Activated CD8-positive, alpha-beta T cell treated with anti-CD3 and anti-CD28 coated beads, Interleukin-2, amount 10 ng/mL, durations not matched to agents 7 days and 5 days (primary cell): ENCODE results near the gene CNIH2. TPM values are rescaled to one million over a fixed set of nuclear protein-coding genes. Genes with fewer than 3 reads are reported as not detected.
"Not testable (repeated sequence)": the region's sequence is repeated elsewhere in the genome, so short reads cannot be mapped to it uniquely, and the experiment has no call there.

Experiments used
- ATAC-seq: fragments of 150-1000 bp; cut with Tn5 transposase; one replicate; pipeline ENCODE4 v1.10.0; 2021; ENCODE audit warnings: moderate library complexity
- CTCF ChIA-PET: fragments of 350-600 bp; sonication (Branson Sonifier 250); formaldehyde crosslinking; loops from one replicate; lab custom pipeline; 2021; ENCODE audit warnings: antibody characterized with exemption; lab: Charles Lee
- POLR2A ChIA-PET: fragments of 350-600 bp; sonication (Branson Sonifier 250); formaldehyde crosslinking; loops from one replicate; lab custom pipeline; 2021; ENCODE audit warnings: antibody characterized with exemption; lab: Charles Lee
- DNase-seq: peaks from one replicate; pipeline ENCODE4 v3.0.0-alpha.2; 2020
- H3K27ac Mint-ChIP-seq: one replicate; pipeline ENCODE4 v1.8.0; 2021; ENCODE audit warnings: mild to moderate bottlenecking, mixed read lengths
- H3K27me3 Mint-ChIP-seq: one replicate; pipeline ENCODE4 v1.8.0; 2021; ENCODE audit warnings: low read depth, mixed read lengths
- H3K36me3 Mint-ChIP-seq: one replicate; pipeline ENCODE4 v1.8.0; 2021; ENCODE audit warnings: low read depth, mixed read lengths
- H3K4me1 Mint-ChIP-seq: one replicate; pipeline ENCODE4 v1.8.0; 2021; ENCODE audit warnings: low read depth, mixed read lengths
- H3K4me3 Mint-ChIP-seq: one replicate; pipeline ENCODE4 v1.8.0; 2021; ENCODE audit warnings: mild to moderate bottlenecking, mixed read lengths
- H3K9me3 Mint-ChIP-seq: one replicate; pipeline ENCODE4 v1.8.0; 2022; ENCODE audit warnings: mixed read lengths; ENCODE audit not compliant: insufficient read depth
- total RNA-seq, 2 experiments: library from RNA; stranded (reverse); gene quantifications; one replicate each; pipeline ENCODE4 v1.2.3, GENCODE V29; 2021

Gene CNIH2
- total RNA-seq, 2 experiments from 2014 or later: 2.7 to 3.6 TPM

- peaks cover 29% of the 10 kb centered on the region for H3K4me1 Mint-ChIP-seq
- POLR2A ChIA-PET: no interaction called here
- peaks cover 2% of the 10 kb centered on the region for H3K36me3 Mint-ChIP-seq
- H3K27ac Mint-ChIP-seq: no peak overlapping the region
- peak overlapping the region; percentile 19 for H3K4me3 Mint-ChIP-seq
- DNase-seq: no peak
- no peaks in the 10 kb centered on the region for H3K9me3 Mint-ChIP-seq
- no peak for ATAC-seq
- CTCF ChIA-PET: no interaction called here
- H3K27me3 Mint-ChIP-seq: peaks cover 26% of the 10 kb centered on the region
These were observed 14.8 kb downstream of the CNIH2 start for GRCh38 chr11:66292543-66293332.

GRCh38 chr11:66293352-66293751 lies 15.4 kb downstream of the CNIH2 start:
- Mint-ChIP-seq H3K4me1 (peaks cover 23% of the 10 kb centered on the region), H3K36me3 (peaks cover 2% of the 10 kb centered on the region), H3K27me3 (peaks cover 26% of the 10 kb centered on the region), H3K9me3 (no peaks in the 10 kb centered on the region), H3K27ac (no peak overlapping the region), H3K4me3 (no peak overlapping the region)
- ATAC-seq (no peak), DNase-seq (no peak)
- ChIA-PET CTCF (no interaction called here), POLR2A (no interaction called here)

GRCh38 chr11:66293777-66294625 lies 16.0 kb downstream of the CNIH2 start:
- Mint-ChIP-seq H3K36me3 (peaks cover 2% of the 10 kb centered on the region), H3K4me1 (peaks cover 21% of the 10 kb centered on the region), H3K27ac (no peak overlapping the region), H3K4me3 (no peak overlapping the region), H3K9me3 (no peaks in the 10 kb centered on the region), H3K27me3 (peaks cover 26% of the 10 kb centered on the region)
- no peak for ATAC-seq
- DNase-seq: no peak
- CTCF ChIA-PET: no interaction called here
- POLR2A ChIA-PET: no interaction called here

GRCh38 chr11:66294626-66295620 lies 16.9 kb downstream of the CNIH2 start:
- DNase-seq (no peak), ATAC-seq (no peak)
- Mint-ChIP-seq H3K4me1 (peaks cover 13% of the 10 kb centered on the region), H3K4me3 (no peak overlapping the region), H3K36me3 (peaks cover 2% of the 10 kb centered on the region), H3K9me3 (no peaks in the 10 kb centered on the region), H3K27me3 (peaks cover 26% of the 10 kb centered on the region), H3K27ac (no peak overlapping the region)
- ChIA-PET CTCF (interaction anchor here (1.8 to 8.7 kb wide), 2 partner anchors 16 to 94 kb away, joined by 4 to 59 read pairs; no protein-coding TSS in a partner anchor), POLR2A (no interaction called here)

- no peak overlapping the region for H3K4me3 Mint-ChIP-seq
- ATAC-seq (no peak), DNase-seq (no peak)
- H3K27ac Mint-ChIP-seq: no peak overlapping the region
- H3K27me3 Mint-ChIP-seq: peaks cover 10% of the 10 kb centered on the region
- CTCF ChIA-PET: interaction anchor here (1.6 to 8.7 kb wide), 2 partner anchors 13 to 91 kb away, joined by 4 to 59 read pairs; no protein-coding TSS in a partner anchor
- H3K36me3 Mint-ChIP-seq: peaks cover under 1% of the 10 kb centered on the region
- peaks cover under 1% of the 10 kb centered on the region for H3K4me1 Mint-ChIP-seq
- POLR2A ChIA-PET: no interaction called here
- no peaks in the 10 kb centered on the region for H3K9me3 Mint-ChIP-seq
These were observed 19.6 kb downstream of the CNIH2 start for GRCh38 chr11:66297610-66298009.

- ChIA-PET CTCF (interaction anchor here (8.7 kb wide), 1 partner anchor 12 kb away, joined by 59 read pairs; no protein-coding TSS in a partner anchor), POLR2A (no interaction called here)
- no peaks in the 10 kb centered on the region for H3K9me3 Mint-ChIP-seq
- H3K27me3 Mint-ChIP-seq: no peaks in the 10 kb centered on the region
- H3K27ac Mint-ChIP-seq: no peak overlapping the region
- DNase-seq: no peak
- ATAC-seq: no peak
- H3K4me1 Mint-ChIP-seq: no peaks in the 10 kb centered on the region
- H3K4me3 Mint-ChIP-seq: no peak overlapping the region
- no peaks in the 10 kb centered on the region for H3K36me3 Mint-ChIP-seq
These were observed 21.2 kb downstream of the CNIH2 start for GRCh38 chr11:66299186-66299585.

GRCh38 chr11:66302656-66303055 lies 24.7 kb downstream of the CNIH2 start:
- ChIA-PET CTCF (interaction anchor here (2.9 to 8.7 kb wide), 2 partner anchors 8 to 86 kb away, joined by 7 to 59 read pairs; no protein-coding TSS in a partner anchor), POLR2A (no interaction called here)
- Mint-ChIP-seq H3K4me1 (no peaks in the 10 kb centered on the region), H3K4me3 (no peak overlapping the region), H3K27ac (no peak overlapping the region), H3K9me3 (no peaks in the 10 kb centered on the region), H3K36me3 (no peaks in the 10 kb centered on the region), H3K27me3 (no peaks in the 10 kb centered on the region)
- ATAC-seq (no peak), DNase-seq (no peak)

- no peak overlapping the region for H3K27ac Mint-ChIP-seq
- CTCF ChIA-PET: interaction anchor here (1.1 to 6.3 kb wide), 10 partner anchors 11 to 368 kb away, joined by 3 to 194 read pairs (median 22); partner anchors contain the start of genes B4GAT1, BRMS1, RBM4B and RIN1
- H3K27me3 Mint-ChIP-seq: no peaks in the 10 kb centered on the region
- no peaks in the 10 kb centered on the region for H3K9me3 Mint-ChIP-seq
- POLR2A ChIA-PET: interaction anchor here (0.7 kb wide), 1 partner anchor 1565 kb away, joined by 4 read pairs; no protein-coding TSS in a partner anchor
- ATAC-seq (no peak), DNase-seq (no peak)
- no peak overlapping the region for H3K4me3 Mint-ChIP-seq
- H3K36me3 Mint-ChIP-seq: peaks cover 9% of the 10 kb centered on the region
- peaks cover 13% of the 10 kb centered on the region for H3K4me1 Mint-ChIP-seq
These were observed 31.5 kb downstream of the CNIH2 start for GRCh38 chr11:66309475-66309874.

- Mint-ChIP-seq H3K4me1 (peaks cover 20% of the 10 kb centered on the region), H3K27me3 (no peaks in the 10 kb centered on the region), H3K9me3 (no peaks in the 10 kb centered on the region), H3K4me3 (no peak overlapping the region), H3K27ac (no peak overlapping the region), H3K36me3 (peaks cover 16% of the 10 kb centered on the region)
- POLR2A ChIA-PET: no interaction called here
- CTCF ChIA-PET: interaction anchor here (1.1 to 6.3 kb wide), 9 partner anchors 11 to 367 kb away, joined by 4 to 194 read pairs (median 37); partner anchors contain the start of genes B4GAT1, BRMS1, RBM4B and RIN1
- DNase-seq: no peak
- ATAC-seq: no peak
These were observed 32.3 kb downstream of the CNIH2 start for GRCh38 chr11:66310324-66310723.

GRCh38 chr11:66310803-66311440 lies 32.9 kb downstream of the CNIH2 start:
- POLR2A ChIA-PET: interaction anchor here (0.6 to 3.7 kb wide), 11 partner anchors 10 to 40 kb away, joined by 3 to 45 read pairs (median 6); partner anchors contain the start of genes B4GAT1, BRMS1, RIN1 and YIF1A
- ATAC-seq, H3K4me3 Mint-ChIP-seq: not testable (repeated sequence)

More at GRCh38 chr11:66310803-66311440, 32.9 kb downstream of the CNIH2 start:
- CTCF ChIA-PET: interaction anchor here (0.6 to 6.3 kb wide), 33 partner anchors 11 to 367 kb away, joined by 3 to 194 read pairs (median 5); partner anchors contain the start of genes B4GAT1, BRMS1, DPP3 and MRPL11
- DNase-seq, H3K27ac Mint-ChIP-seq, H3K27me3 Mint-ChIP-seq, H3K9me3 Mint-ChIP-seq: not testable (repeated sequence)
- peaks cover 25% of the 10 kb centered on the region for H3K4me1 Mint-ChIP-seq
- H3K36me3 Mint-ChIP-seq: peaks cover 22% of the 10 kb centered on the region
